GM12891 (cell line): Measurements from ENCODE around the gene KCNE4.

Source experiments
- POLR2A ChIP-seq: IDR thresholded peaks from 2 replicates; pipeline ENCODE4 v1.6.1; 2011; ENCODE audit warnings: low read depth, low read length, control low read depth
- POLR2AphosphoS5 ChIP-seq: IDR thresholded peaks from 2 replicates; pipeline ENCODE4 v1.6.1; 2011; ENCODE audit warnings: low read depth, low read length, control low read depth
- TAF1 ChIP-seq: IDR thresholded peaks from 2 replicates; pipeline ENCODE4 v1.6.1; 2011; ENCODE audit warnings: low read depth, low read length, control low read depth

- TF ChIP-seq TAF1: no peak
- TF ChIP-seq POLR2AphosphoS5: no peak
- TF ChIP-seq POLR2A: no peak
These were observed 45.9 kb downstream of the KCNE4 start for GRCh38 chr2:223097888-223098383.
